Activated gamma-delta T cell (primary cell): ENCODE measurements around the gene ESYT2.

ENCODE experiments used
- DNase-seq: peaks from one replicate; lab custom pipeline; 2025; lab: John Stamatoyannopoulos, UW

Gene ESYT2

GRCh38 chr7:158827411-158828132 is 1.7 kb downstream of the ESYT2 start:
- DNase-seq: no peak

DNA sequence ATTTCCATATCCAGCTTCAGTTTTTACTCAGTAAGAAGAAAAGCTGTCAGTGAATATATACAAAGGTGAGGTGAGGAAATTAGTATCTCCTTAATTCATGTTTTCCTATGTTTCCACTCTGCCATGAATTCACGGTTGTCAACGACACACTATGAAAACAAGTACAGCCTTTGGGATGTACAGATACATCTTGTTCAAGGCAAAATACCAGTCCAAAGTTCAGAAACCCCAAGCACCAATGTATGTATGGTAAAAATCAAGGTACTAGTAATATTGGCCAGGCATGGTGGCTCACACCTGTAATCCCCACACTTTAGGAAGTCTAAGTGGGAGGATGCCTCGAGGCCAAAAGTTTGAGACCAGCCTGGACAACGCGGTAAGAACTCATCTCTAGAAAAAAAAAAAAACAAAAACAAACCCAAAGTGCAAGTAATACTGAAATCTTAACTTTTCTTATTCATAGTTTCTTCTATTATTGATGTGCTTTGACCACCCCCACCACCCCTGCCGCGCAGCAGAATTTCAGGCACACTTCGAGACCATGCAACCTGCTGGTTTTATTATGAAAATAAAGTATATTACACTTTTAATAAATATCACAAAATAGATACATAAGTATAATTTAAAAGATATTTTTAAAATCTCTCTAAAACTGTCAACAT is 3.5 kb downstream of the ESYT2 start:
- no peak for DNase-seq

DNA sequence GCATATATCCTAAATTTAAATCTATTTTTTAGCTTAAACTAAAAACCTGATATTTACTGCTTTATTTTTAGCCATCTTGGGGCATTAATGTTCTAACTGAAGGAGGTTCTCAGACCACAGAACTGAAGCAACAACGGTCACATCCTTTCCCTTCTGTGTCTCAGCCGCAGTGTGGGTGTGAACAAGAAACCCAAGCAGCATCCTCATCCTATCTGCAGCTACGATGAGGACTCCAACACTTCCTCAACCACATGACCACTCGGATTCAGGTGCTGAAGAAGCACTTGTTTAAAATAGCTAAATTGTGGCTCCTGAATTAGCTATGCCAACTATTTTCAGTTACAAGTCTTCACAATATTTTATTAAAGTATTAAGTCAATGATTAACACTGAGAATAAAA is 5.3 kb downstream of the ESYT2 start:
- no peak for DNase-seq

DNA sequence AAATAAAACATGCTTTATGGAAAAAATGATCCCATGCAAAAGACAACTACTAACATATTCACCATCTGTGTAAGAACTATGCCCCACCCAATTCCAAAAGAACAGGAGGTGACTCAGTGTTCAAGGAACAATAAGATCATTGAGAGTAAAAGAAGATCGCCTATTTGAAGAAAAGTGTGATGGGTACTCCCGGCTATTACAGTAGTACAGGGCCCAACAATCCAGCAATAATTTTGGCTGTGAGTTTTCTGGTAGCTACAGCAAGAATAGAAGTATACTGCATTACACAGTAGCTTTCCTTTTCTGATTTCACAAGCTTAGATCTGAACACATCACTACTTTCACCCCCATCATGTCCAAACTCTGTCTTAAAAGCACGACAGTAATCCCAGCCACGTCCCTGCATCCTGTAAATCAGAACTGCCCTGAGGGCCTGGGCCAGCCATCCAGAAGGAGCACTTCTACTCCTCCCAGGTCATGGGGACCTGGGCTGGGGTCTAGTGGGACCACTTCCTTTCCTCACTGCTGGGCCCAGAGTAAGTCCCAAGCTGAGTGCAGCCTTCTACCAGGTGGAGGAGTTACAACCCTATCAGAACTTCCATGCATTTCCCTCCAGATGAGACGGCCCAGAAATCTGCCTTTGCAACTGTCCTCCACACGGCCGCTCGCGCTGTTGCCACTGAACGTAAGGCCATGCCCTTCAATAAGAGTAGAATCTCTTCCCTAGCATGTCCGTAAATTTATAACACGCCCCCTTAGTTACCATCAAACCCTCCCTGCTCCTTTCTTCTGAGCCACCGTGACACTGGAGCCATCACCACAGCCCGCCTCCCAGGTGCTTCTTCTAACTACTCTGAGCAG is 7.9 kb downstream of the ESYT2 start:
- no peak for DNase-seq

DNA sequence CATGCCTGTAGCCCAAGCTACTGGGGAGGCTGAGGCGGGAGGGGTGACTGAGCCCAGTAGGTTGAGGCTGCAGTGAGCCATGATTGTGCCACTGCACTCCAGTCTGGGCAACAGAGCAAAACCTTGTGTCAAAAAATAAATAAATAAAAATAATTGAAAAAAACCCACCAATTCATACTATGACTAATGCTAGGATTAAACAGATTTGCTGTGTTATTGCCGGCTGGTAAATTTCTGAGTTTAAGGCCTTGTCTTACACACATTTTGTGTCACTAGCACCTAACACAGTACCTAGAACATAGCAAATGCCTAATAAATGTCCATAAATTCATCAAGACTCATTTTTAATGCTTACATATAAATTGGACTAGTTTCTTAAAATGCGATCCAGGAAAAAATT is 8.7 kb downstream of the ESYT2 start:
- no peak for DNase-seq

DNA sequence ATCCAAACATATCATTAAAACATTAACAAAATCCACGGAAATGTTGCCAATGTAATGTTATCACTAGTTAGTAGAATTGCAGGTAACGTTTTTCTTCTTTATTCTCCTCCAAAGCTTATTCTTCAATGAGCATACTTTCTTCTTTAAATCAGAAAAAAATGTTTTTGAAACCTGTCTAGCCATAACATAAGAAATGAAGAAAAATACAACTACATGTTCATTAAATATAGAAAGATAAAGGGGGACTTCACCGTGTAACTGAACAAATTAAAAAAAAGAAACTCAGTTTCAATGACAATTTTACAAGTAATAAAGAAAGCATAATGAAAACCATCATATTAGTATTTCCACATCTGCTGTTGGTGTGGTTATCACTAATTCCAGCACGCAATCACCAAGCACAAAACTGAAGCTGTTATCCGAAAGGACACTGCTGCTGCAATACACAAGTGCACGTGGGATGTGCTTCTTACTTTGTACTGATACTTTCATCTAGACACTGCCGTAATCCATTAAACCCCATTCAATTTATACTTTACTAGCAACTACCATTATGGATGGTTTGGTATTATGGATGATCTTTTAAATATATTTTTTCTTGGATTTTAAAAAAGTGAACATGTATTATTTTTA is 9.6 kb downstream of the ESYT2 start:
- DNase-seq: no peak

GRCh38 chr7:158818325-158819213 is 10.7 kb downstream of the ESYT2 start:
- DNase-seq: peak; percentile 38

- no peak for DNase-seq
These were observed 12.3 kb downstream of the ESYT2 start for GRCh38 chr7:158816995-158817394.

GRCh38 chr7:158816271-158816670 is 13.0 kb downstream of the ESYT2 start:
- no peak for DNase-seq

GRCh38 chr7:158815800-158816128 is 13.5 kb downstream of the ESYT2 start:
- no peak for DNase-seq

- DNase-seq: no peak
These were observed 14.1 kb downstream of the ESYT2 start for GRCh38 chr7:158815083-158815799.

GRCh38 chr7:158814637-158815036 is 14.7 kb downstream of the ESYT2 start:
- no peak for DNase-seq

DNA sequence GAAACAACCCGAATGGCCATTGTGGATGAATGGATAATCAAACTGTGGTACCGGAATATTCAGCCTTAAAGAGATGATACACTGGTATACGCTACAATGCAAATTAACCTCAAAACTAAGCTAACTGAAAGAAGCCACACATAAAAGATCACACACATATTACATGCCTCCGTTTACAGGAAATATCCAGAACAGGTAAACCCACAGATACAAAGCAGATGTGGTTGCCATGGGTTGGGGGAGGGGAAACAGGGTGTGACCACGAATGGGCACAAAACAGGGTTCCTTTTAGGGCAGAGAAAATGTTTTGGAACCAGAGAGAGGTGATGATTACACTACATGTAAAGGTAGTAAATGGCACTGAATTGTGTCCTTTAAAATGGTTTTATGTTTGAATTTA is 16.6 kb downstream of the ESYT2 start:
- no peak for DNase-seq

GRCh38 chr7:158811894-158812293 is 17.4 kb downstream of the ESYT2 start:
- DNase-seq: no peak

GRCh38 chr7:158811461-158811860 is 17.8 kb downstream of the ESYT2 start:
- DNase-seq: no peak

DNA sequence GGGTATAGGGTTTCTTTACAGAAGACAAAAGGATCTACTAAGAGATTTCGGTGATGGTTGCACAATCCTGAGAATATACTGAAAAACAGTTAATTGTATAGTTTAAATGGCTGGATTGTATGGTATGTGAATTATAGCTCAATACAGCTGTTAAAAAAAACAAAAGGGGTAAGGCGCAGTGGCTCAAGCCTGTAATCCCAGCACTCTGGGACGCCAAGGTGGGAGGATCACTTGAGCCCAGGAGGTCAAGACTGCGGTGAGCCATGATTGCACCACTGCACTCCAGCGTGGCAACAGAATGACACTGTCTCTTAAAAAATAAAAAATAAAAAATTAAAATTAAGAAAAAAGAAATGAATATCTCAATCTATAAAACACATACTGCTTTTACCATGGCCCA is 18.5 kb downstream of the ESYT2 start:
- DNase-seq: no peak

GRCh38 chr7:158809596-158809995 is 19.7 kb downstream of the ESYT2 start:
- no peak for DNase-seq

DNA sequence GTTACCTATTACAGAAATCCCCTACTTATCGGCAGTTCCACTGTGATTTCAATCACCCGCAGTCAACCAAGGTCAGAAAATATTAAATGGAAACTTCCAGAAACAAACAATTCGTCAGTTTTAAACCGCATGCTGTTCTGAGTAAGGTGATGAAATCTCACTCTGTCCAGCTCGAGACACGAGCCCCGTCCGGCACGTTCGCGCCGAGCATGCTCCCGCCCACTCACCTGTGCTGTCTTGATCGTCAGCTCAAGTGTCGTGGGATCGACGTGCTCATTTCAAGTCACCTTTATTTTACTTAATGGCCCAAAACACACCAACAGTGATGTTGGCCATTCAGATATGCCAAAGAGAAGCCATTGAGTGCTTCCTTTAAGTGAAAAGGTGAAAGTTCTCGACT is 21.2 kb downstream of the ESYT2 start:
- DNase-seq: no peak

DNA sequence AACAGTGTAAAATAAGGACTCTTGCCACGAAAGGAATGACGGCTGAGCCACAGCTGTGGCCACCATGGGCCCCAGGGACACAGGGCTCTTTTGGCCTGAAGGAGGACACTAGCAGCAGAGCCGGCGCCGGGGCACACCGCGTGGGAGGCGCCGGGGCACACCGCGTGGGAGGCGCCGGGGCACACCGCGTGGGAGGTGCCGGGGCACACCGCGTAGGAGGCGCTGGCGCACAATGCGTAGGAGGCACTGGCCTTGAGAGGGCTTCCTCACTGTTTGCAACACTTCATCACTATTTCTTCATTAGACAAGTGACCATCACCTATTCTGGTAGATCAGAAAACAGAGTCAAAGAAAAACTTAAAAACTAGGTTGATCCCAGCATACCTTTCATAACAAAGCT is 23.4 kb downstream of the ESYT2 start:
- no peak for DNase-seq

GRCh38 chr7:158805414-158805813 is 23.9 kb downstream of the ESYT2 start:
- DNase-seq: no peak

- no peak for DNase-seq
These were observed 25.0 kb downstream of the ESYT2 start for GRCh38 chr7:158804335-158804734.
